ENCODE data around the gene PATJ.

- no peak for TF ChIP-seq CTCF (IDR thresholded peaks at IDR 0.05; ENCODE audit: extremely low read depth in 1 of 2, insufficient read depth in 1 of 2, low read depth in 1 of 2, low read length in 2 of 2)
- TF ChIP-seq POLR2A (IDR thresholded peaks at IDR 0.05; ENCODE audit: low read depth, low read length): no peak
- no peak for TF ChIP-seq EZH2 (IDR thresholded peaks at IDR 0.05; ENCODE audit: borderline replicate concordance, low read depth, low read length, severe bottlenecking)
- TF ChIP-seq POLR2AphosphoS5 (IDR thresholded peaks at IDR 0.05; ENCODE audit: insufficient read depth, low read depth, low read length): no peak
- no peak for TF ChIP-seq FOS (IDR thresholded peaks at IDR 0.05; ENCODE audit: borderline replicate concordance, insufficient read depth, low read length)
- no peak for TF ChIP-seq MAX (IDR thresholded peaks at IDR 0.05; ENCODE audit: insufficient read depth, insufficient read length)
- TF ChIP-seq JUN (IDR thresholded peaks at IDR 0.05; ENCODE audit: borderline replicate concordance, insufficient read depth, insufficient read length, low read depth): no peak
- no peak for TF ChIP-seq MYC (IDR thresholded peaks at IDR 0.05; ENCODE audit: low read depth, low read length)
Observed at GRCh38 chr1:62064829-62065407, 322.6 kb downstream of the PATJ start.

Data from endothelial cell of umbilical vein (primary cell).